PC-9 (cell line): Measurements from ENCODE around the gene SCP2.

Experiments used
- EZH2 ChIP-seq: fragments of 200-600 bp; sonication (generic); IDR thresholded peaks from 2 replicates; pipeline ENCODE4 v1.8.0; 2017; ENCODE audit warnings: antibody characterized with exemption, low read depth
- TF ChIP-seq, protein P1 (sequence below): fragments of 200-600 bp; sonication (generic); conservative IDR thresholded peaks from 2 replicates; pipeline ENCODE4 v1.6.1; 2017; ENCODE audit warnings: mixed run types, antibody characterized with exemption, mild to moderate bottlenecking, moderate library complexity

- TF ChIP-seq, protein P1, sequence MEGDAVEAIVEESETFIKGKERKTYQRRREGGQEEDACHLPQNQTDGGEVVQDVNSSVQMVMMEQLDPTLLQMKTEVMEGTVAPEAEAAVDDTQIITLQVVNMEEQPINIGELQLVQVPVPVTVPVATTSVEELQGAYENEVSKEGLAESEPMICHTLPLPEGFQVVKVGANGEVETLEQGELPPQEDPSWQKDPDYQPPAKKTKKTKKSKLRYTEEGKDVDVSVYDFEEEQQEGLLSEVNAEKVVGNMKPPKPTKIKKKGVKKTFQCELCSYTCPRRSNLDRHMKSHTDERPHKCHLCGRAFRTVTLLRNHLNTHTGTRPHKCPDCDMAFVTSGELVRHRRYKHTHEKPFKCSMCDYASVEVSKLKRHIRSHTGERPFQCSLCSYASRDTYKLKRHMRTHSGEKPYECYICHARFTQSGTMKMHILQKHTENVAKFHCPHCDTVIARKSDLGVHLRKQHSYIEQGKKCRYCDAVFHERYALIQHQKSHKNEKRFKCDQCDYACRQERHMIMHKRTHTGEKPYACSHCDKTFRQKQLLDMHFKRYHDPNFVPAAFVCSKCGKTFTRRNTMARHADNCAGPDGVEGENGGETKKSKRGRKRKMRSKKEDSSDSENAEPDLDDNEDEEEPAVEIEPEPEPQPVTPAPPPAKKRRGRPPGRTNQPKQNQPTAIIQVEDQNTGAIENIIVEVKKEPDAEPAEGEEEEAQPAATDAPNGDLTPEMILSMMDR, result no peak
- TF ChIP-seq EZH2, result no peak
Observed at GRCh38 chr1:53066488-53066887, 139.4 kb downstream of the SCP2 start.
